HG03558 (cell line): ENCODE data around the gene ALOX5AP.

Source experiments
- ATAC-seq: cut with Tn5 transposase; IDR thresholded peaks from one replicate; pipeline ENCODE4 v1.9.1; 2021; ENCODE audit warnings: moderate number of reproducible peaks; ENCODE audit not compliant: unreplicated experiment; ENCODE audit errors: extremely low read depth

The ALOX5AP gene

DNA sequence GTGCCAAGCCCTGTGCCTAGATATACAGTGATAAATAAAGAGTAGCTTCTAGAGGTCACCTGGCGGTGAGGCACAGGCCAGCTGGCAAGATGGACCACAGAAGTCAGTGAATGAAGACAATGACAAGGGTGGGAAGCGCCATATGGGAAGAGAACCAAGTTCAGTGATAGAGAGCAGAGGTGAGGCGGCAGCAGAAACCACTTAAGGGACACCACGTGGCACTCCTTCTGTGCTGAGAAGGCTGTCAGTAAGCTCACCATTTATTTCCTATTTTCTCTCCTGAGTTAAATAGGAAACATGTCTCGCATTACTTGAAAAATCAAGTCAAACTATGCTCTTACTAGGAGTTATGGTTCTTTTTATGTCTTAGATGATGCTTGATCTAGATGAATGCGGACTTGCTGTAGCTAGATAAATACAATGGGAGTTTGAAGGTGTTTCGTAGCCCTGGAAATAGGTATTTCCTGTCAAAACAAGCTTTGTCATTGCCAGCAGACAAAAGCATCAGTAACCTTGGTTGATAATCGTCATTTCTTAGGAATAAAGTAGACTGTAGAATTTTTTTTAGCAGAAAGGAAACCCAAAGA is 17.8 kb downstream of the ALOX5AP start:
- no peak for ATAC-seq

DNA sequence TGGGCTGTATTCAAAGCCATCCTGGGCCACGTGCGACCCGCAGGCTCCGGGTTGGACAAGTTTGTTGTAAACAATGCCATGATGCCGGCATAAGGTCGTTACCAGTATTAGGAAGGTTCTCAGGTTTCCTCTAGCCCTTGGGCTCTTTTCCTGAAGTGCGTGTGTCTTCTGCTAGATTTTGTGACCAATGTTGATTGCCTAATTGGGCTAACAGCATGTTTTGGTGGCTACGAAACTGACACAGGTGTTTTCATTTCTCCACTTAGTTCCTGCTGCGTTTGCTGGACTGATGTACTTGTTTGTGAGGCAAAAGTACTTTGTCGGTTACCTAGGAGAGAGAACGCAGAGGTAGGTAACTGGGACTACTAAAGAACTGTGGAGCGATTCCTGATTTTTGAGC is 20.3 kb downstream of the ALOX5AP start:
- ATAC-seq, result no peak

DNA sequence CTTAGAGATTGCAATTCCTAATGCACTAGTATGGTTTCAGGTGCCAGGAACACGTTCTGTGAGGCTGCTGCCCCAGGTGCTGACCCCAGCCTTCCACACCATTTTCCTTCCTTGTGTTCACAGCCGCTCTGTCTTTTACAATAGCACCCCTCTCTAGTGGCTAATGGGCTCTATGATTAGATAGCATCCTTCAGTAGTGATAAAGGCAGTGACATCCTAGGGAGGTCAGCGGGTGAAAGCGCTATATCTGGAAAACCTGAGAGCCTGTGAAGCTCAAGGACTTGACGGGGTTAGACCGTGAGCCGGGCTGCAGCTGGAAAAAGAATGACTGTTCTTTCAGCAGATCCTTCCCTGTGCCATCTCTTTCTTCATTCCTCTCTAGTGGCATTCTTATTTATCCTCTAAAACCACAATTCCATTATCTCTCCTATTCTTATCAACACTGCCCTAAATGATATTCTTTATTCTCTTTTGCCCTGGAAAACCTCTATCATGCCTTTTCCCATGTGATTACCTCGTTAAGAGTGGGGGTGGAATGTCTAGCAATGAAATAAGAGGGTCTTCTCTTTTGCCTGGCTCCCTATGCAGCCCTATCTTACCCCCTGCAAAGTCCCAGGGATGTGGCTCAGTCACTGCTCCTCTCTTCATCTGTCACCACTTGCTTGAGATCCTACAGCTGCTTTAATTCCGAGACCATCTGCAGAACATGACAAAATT is 21.8 kb downstream of the ALOX5AP start:
- no peak for ATAC-seq

DNA sequence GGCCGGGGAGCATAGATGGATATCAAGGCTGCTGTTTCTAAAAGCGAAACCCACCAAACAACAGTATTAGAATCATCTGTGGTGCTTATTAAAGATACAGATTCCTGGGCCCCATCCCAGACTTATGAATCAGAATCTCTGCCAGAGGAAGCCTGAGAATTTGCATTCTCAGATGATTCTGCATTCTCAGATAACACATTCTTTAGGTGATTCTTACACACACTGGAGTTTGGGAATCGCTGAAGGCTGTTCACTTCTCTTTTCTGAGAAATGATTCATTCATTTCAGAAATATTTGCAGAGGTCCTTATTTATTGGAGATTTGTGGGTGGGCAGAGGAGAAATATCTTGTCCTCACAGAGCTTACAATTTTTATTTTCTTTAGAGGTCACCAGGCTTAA is 24.4 kb downstream of the ALOX5AP start:
- no peak for ATAC-seq

DNA sequence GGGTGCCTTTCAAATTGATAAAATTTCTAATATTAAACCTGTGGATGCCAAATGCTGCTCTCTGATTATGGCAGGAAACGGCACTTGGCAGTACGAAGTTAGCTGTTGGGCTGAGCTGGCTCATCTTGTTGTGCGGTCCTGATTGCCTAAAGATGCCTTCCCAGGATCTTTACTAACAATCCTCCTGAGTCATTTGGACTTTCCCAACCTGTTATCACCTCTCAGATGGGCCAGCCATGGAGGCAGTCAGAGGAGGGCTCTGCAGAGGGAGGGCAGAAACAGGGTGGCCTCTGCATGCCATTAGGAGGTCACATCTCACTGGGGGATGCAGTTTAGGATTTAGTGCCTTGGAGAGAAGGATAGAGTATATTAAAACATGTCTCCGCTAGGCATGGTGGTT is 27.3 kb downstream of the ALOX5AP start:
- ATAC-seq, result no peak

DNA sequence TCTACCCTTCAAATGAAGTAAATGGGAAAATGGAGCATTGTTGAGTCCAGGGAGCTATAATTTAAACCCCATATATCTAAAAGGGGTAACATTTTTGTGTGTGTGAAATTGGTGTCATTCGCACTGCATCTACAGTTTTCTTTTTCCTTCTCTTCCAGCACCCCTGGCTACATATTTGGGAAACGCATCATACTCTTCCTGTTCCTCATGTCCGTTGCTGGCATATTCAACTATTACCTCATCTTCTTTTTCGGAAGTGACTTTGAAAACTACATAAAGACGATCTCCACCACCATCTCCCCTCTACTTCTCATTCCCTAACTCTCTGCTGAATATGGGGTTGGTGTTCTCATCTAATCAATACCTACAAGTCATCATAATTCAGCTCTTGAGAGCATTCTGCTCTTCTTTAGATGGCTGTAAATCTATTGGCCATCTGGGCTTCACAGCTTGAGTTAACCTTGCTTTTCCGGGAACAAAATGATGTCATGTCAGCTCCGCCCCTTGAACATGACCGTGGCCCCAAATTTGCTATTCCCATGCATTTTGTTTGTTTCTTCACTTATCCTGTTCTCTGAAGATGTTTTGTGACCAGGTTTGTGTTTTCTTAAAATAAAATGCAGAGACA is 28.6 kb downstream of the ALOX5AP start:
- no peak for ATAC-seq

DNA sequence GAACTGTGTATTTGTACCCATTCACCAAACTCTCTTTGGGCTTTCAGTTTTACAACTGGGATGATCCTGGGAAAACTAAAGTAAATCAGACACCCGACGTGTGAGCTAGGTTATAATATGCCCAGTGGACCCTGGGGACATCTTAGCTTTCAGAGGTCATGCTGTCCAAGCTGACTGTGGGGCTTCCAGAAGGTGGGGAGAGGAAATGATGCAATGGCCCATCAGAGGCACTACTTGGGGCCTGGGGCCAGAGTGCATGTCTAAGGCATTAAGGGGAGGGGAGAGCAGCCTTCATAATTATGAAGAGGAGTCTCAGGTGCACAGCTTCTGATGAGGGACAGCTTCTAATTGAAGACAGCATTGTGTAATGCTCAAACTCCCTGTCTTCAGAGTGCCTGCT is 30.9 kb downstream of the ALOX5AP start:
- ATAC-seq, result no peak

DNA sequence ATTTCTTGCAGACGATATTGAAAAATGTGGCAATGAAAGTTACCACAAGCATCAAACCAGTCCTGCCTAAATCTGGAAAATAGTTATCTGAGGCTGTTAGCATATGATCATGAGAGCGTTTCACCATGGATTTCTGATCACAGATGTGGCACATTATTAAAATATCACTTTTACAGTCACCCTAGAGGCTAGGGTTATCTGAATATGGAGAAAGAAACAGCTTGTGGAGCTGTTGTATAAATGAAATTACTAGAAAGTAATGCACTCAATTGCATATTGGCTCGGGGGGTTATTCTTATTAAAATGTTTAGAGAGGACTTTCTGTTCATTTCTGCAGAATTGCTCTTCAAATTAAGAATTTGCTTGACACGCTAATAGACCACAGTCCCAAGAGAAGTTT is 35.6 kb downstream of the ALOX5AP start:
- ATAC-seq, result no peak

DNA sequence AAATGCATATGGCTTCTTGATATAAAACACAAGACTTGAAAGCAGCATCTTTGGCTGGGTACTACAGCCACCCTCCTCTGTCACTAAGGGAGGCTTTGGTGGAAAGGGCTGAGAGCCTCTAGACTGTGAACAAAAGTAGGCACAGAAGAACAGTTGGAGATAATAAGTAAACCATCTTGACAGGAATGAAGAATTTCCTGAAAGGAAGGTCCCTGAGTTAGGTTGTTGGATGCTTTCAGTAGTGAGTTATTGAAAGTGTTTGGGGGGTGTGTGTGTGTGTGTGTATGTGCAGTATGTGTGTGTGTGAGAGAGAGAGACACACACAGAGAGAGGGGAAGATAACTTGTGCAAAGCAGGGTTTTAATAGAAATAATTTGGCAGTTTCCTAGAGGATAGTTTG is 38.2 kb downstream of the ALOX5AP start:
- ATAC-seq, result no peak

DNA sequence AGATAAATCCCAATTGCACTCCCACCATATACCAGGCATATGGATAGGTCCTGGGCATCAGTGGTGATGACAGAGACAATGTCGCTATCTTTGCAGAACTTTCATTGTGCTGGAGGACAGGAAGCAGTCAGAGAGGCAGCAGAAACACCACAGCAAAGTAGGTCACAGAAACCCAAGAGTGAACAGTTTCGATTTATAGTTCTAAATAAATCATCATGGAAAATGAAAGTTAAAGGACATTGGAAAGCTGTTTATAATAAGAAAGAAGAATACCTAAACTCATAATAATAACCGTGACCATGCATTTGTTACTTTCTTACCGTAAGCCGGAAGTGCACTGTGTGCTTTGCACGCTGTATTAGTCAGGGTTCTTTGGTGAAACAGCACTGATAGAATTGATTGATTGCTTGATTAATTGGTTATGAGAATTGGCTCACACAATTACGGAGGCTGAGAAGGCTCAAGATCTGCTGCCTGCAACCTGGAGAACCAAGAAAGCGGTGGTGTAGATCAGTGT is 38.9 kb downstream of the ALOX5AP start:
- no peak for ATAC-seq

DNA sequence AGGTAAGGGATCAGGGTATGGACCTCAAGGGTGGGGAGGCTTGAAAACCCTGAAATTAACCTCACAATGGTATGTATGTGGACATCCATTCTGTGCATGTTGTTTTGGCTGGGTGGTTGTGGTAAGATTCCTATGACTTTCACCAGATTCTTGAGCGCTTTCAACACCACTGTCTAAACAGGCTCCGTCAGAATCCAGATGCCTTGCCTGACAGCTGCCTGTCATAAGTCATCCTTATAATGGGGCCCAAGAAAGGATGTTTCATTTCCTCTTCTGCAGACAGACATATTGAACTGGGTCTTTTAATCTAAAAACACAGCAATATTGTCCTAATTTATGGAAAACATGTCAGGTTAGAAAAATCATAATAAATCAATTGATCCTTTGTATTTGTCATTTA is 41.3 kb downstream of the ALOX5AP start:
- ATAC-seq, result no peak

DNA sequence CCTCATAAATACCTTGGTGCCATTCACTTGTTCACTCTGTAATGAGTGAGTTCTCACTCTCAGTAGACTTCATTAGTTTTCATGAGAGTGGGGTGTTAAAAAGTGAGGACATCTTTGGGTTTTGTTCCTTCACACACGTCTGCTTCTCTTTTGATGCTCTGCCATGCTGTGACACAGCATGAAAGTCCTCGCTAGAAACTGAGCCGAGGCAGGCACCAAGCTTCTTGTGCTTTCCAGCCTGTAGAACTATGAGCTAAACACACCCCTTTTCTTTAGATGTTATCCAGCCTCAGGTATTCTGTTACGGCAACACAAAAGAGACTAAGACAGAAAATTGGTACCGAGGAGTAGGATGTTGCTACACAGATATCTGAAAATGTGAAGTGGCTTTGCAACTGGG is 43.7 kb downstream of the ALOX5AP start:
- no peak for ATAC-seq

DNA sequence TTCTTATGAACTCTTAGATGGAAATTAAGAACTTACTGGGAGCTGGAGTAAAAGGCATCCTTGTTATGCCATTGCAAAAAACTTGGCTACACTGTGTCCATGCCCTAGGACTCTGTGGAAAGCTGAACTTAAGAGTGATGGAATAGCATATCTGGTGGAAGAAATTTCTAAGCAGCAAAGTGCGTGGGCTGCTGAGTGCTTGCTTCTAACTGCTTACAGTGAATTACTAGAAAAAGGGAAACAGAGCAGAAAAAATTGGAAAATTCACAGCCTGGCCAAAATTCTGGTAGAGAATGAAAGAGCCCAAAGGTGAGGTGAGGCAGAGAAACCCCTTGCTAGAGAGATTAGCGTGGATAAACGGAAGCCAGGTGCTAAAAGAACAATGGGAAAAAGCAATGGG is 44.3 kb downstream of the ALOX5AP start:
- ATAC-seq, result no peak

DNA sequence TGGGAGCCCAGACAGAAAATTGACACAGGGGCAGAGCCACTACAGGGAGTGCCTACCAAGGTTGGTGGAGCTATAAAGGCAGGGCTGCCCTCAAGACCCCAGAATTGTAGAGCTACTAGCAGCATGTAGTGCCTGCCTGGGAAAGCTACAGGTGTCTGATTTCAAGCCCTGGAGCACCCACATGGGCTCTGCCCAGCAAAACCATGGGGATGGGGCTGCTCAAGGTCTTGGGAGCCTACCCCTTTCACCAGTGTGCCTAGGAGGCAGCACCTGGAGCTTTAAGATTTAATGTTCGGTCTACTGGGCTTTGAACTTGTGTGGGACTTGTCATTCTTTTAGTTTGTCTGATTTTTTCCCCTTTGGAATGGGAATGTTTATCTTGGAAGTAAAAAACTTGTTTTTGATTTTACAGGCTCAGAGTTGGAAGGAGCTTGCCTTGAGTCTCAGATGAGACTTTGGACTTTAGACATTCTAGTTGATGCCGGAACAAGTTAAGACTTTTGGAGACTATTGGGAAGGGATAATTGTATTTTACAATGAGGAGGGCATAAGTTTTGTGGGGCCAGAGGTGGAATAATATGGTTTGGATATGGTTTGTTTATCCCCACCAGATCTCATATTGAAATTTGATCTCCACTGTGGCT is 45.1 kb downstream of the ALOX5AP start:
- no peak for ATAC-seq

DNA sequence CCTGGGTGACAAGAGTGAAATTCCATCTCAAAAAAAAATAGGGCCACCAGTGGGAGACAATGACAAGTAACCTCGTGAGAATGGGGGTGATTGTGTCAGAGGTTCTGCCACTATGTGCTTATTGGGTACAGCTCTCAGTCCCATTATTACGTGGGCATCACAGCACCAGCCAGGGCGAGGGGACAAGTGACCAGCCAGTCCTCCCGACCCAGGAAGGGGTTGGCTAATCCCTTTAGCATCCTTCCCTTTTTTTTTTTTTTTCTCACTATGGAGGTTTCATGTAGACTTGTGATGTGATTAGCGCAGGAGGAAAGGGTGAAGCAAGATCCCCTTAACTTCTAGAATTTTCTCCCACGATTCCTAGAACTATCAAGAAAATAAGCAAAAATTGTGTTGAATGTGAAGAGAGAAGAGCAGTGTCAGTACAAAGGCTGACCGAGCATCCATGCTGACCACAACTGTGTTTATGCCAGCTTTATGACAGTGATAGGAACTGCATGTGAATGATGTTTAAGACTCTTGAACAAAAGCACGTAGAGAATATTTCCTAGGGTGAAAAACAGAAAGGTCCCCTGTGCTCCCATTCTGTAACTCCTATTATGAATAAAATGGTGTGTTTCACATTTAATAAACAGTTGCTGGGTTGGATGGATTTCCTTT is 50.0 kb downstream of the ALOX5AP start:
- no peak for ATAC-seq

DNA sequence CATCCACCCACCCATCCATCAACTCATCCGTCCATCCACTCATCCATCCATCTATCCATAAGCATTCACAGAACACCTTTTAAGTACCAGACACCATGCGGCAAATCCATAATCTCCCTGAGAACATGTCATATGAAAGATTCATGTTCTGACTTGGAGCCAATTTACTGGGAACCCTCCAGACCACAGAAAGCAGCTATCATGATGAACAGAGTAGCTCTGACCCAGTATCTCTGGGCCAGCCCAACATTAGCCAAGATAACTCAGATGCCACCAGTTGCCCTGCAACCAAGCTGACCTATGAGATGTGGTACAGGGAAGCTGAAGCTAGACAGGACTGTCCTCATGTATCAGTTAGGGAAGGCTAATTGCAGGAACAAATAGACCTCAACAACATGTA is 51.3 kb downstream of the ALOX5AP start:
- no peak for ATAC-seq

DNA sequence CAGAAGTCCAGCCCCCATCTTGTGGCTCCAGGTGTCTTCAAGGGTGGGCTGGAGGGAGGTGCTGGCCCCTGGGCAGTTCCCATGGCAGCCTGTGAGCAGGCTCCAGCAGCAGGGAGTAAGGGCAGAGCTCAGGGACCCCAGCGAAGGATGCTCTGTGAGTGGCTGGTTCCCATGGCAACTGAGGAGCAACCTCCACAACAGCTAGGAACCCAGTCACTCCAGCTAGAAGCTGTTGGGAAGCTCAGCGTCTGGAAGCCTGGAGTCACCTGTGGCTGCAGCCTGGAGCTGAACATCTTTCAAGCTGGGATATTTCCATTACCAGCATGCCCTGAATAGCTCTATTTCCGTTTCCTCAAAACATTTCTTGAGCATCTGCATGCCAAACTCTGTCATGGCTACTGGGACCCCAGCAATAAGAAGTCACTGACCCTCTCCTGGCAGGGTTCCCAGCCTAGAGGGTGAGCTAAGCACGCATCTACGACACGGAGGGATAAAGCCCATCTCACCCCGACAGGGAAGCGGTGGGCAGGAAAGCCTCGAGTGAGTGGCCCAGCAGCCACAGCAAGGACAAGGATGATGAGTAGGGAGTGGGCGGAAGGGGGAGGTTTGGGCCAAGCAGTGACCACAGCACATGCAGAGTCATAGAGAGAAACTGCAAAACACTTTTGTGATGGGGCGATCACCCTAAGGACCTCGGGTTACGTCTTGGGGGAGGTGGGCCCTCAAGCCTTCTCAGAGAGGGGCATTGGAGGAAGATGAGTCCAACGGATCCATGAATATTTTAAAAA is 52.6 kb downstream of the ALOX5AP start:
- ATAC-seq, result no peak

DNA sequence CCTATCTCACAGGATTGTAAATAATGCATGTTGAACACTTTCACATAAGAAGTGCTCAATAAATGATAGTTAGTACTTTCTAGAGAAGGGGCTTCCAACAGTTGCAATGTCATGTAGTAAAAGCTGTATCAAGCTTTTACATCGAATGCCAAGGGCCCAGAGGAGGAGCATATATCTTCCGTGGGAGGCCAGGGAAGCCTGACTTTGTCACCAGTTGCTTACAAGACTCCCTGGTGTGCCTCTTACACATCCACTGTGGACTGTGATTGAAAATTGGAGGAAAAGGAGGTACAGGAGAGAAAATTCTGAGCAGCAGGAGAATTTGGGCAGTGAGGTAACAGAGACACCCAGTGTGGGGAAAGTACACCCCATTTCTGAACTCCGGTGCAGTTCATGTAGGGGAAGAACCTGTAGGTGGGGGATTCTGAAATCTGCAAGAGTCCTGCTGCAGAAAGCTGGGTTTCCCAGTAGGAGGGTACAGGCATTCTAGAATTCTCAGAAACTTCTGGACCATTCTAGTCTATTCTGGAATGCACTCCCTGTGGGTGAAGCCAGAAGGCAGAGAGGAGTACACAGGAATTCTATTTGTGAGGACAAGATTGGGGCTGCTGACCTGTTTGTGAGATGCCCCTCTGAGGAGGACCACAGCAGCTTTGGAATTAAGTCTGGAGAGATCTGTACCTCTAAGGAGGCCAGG is 54.0 kb downstream of the ALOX5AP start:
- no peak for ATAC-seq

DNA sequence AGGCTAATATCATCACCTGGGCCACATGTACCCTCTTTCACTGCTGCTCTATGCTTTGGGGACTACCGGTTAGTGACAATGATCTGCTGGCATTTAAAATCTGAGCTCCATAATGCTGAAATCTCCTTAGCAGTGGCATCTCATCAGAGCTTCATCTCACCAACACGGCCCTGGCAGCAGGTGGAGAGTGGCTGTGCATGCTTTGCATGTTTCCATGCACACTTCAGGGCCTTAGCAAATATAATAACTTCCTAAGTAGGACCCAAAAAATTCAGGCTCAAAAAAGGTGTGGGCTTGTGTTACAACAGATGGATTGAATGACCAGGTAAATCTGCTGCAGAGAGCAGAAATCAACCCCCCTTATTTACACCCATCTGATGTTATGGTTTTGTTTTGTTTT is 55.2 kb downstream of the ALOX5AP start:
- no peak for ATAC-seq
